Lower leg skin (tissue), 3 donors: ENCODE measurements around the gene PCDHGA6.

ENCODE experiments used
- POLR2A ChIP-seq, 2 donors: fragments of 450-650 bp; IDR thresholded peaks; one replicate each; pipeline ENCODE4 v1.6.1; 2016 to 2017; ENCODE audit warnings: antibody characterized with exemption in 2 of 2, mild to moderate bottlenecking in 1 of 2, moderate library complexity in 1 of 2
- TF ChIP-seq, protein P1 (sequence below), 3 donors: fragments of 450-650 bp; IDR thresholded peaks; one replicate each; pipeline ENCODE4 v1.5.1; 2016; ENCODE audit warnings: antibody characterized with exemption in 3 of 3, mild to moderate bottlenecking in 3 of 3, moderate library complexity in 2 of 3

DNA sequence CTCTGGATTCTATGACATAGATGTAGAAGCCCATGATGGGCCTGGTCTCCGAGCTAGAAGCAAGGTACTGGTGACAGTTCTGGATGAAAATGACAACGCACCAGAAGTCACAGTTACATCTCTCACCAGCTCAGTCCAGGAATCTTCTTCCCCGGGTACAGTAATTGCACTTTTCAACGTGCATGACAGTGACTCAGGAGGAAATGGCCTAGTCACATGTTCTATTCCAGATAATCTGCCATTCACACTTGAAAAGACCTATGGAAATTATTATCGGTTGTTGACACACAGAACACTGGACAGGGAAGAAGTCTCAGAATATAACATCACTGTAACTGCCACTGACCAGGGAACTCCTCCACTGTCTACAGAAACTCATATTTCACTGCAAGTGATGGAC lies 17.6 kb upstream of the PCDHGA6 start:
- no peak for TF ChIP-seq POLR2A (IDR thresholded peaks at IDR 0.05)
- TF ChIP-seq, protein P1, sequence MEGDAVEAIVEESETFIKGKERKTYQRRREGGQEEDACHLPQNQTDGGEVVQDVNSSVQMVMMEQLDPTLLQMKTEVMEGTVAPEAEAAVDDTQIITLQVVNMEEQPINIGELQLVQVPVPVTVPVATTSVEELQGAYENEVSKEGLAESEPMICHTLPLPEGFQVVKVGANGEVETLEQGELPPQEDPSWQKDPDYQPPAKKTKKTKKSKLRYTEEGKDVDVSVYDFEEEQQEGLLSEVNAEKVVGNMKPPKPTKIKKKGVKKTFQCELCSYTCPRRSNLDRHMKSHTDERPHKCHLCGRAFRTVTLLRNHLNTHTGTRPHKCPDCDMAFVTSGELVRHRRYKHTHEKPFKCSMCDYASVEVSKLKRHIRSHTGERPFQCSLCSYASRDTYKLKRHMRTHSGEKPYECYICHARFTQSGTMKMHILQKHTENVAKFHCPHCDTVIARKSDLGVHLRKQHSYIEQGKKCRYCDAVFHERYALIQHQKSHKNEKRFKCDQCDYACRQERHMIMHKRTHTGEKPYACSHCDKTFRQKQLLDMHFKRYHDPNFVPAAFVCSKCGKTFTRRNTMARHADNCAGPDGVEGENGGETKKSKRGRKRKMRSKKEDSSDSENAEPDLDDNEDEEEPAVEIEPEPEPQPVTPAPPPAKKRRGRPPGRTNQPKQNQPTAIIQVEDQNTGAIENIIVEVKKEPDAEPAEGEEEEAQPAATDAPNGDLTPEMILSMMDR (IDR thresholded peaks at IDR 0.05) = no peak
